Hematopoietic multipotent progenitor cell treated with erythropoietin and hydrocortisone succinate and interleukin-3 and kit ligand, for 15 days (in vitro differentiated cells): Measurements from ENCODE around the gene ERBB4.

Experiments used
- DNase-seq: peaks from one replicate; pipeline ENCODE4 v3.0.0-alpha.2; 2015; ENCODE audit warnings: low spot score

Gene ERBB4

DNA sequence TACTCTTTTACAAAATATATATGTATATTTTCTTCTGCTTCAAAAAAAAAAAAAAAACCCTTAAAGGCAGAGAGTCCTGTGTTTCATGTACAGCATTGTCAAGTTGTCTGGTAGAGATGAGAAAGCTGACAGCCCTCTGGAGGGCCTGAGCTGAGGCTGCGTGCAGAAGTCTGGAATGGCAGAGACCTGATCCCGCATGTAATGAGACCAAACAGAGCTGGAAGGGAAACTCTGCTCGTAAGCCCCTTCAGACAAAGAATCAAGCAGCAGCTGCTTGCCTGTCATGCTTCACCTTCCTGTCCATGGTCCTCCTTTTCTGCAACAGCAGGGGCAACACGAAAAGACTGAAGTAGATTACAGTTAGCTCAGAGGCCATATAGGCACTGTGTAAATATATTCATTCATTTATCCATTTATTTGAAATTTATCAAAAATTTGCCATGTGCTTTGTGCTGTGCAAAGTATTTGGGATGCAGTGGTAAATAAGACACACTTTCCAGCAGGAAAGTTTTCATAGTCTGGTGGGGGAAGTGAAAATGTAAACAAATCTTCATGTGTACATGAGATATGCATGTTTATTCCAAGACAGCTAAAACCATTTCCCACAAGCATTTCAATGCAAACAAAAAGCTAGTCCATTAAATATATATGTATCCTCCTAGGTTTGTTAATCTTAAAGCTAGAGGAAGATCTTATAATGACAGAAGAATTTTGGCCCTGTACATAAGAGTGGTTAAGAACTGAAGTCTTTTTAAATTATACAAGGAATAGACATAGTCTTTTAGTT lies 1069.5 kb downstream of the ERBB4 start:
- no peak for DNase-seq

DNA sequence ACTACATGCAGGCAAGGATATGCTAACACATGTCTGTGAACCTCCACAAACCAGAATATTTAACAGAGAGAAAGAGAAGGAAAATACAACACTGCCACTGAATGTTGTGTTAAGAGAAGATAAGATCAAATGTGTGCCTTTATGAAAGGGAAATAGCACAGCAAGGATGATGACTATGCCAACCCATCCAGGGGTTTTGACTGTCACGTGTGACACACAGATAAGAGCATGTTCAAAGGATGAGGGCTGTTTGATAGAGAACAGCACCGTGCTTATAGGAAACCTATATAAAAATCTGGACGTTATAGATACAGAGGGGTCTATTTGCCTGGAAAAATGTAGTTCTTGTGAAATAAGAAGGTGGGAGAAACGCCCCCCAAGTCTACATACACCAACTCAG lies 1070.4 kb downstream of the ERBB4 start:
- DNase-seq: no peak

DNA sequence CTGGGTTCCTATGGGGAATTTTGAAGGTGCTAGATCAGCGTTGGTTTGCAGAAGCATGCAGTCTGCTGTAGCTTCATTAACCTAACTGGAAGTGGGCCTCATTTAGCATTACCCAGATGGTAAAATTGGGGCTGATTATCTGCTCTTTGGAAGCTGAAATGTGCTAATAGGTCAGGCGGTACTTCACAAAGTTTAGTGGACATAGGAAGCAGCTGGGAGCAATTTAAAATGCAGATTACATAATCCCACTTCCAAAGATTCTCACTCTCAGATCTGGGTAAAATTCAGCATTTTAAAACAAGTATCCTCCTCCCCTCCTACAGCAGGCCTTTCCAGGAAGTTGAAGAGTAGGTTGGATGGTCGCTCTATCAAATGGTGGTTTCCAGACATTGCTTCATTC lies 1075.2 kb downstream of the ERBB4 start:
- DNase-seq: no peak

DNA sequence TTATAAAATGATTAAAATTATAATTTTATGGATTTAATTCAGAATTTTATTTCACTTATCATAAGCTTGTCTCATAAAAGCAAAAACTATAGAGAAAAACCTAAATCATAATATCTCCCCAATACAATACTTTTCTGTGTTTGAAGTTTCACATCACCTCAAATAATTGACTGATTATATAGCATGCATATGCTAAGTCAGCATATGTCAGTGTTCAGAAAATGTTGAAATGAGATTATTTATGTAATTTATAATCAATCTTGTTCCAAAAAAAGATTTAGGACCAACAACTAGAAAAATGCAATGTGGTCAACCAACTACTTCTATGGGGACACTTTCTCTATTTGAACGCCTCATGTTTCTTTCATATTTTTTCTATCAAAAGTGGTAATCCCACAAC lies 1079.6 kb downstream of the ERBB4 start:
- DNase-seq: no peak

DNA sequence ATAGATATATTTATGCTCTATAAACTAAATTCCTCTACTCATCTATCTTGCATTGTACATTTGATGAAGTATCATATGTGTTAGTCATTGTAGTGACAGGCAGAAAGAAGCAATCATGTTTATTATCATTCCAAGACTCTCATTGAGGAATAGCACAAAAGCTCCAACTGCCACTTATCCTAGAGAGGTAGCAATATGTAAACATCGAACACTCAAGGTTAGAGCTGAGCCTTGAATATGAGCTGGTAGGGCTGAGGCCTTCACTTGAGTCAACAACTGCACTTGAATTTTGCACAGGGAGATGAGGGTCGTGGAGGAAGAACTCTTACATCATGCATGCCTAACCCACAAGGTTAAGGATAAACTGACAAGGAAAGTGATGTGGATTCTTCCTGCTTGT lies 1081.3 kb downstream of the ERBB4 start:
- no peak for DNase-seq

- peak; percentile 22 for DNase-seq
These were observed 1083.3 kb downstream of the ERBB4 start for GRCh38 chr2:211455216-211455841.

GRCh38 chr2:211454679-211455078 lies 1083.9 kb downstream of the ERBB4 start:
- no peak for DNase-seq

DNA sequence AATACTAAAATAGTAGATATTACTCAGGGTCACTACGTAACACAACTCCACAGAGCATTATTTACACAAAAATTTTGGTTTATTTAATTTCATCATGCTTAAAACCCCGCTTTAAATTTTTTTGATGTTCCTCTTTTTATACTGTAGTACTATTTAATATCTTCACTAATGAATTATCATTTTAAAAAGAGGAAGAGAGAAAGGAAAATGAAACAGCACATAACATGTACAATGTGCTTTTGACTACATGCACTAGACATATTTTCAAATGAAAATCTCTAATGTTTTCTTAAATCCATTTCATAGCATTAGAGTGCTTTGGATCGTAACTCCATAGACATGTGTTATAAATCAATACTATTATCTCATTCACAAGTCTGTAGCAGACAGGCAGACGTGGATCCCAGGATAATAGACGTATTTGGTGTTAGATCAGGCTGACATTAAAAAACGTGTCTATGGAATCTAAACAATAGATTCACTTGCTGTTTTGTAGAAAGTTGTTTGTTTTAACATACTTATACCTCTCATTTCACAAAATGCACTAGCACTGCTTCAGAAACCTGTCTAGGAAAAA lies 1085.2 kb downstream of the ERBB4 start:
- no peak for DNase-seq

DNA sequence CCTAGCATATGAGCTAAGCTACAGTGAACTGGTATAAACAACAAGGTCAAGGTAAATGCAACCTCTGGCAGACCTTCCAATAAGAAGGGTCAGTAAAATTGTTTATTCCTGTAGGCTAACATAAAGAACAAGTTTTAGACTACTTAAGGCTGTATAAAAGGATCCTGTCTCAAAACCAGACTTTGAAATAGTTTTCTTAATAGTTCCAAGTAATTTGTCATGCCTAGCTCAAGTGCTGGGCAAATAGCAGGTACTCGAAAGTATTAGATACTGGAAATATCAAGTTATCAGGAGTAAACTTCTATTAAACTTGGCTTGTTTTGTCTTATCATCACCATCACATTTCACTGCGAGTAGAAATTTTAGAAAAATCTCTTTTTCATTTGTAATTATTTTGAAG lies 1087.0 kb downstream of the ERBB4 start:
- DNase-seq: no peak

DNA sequence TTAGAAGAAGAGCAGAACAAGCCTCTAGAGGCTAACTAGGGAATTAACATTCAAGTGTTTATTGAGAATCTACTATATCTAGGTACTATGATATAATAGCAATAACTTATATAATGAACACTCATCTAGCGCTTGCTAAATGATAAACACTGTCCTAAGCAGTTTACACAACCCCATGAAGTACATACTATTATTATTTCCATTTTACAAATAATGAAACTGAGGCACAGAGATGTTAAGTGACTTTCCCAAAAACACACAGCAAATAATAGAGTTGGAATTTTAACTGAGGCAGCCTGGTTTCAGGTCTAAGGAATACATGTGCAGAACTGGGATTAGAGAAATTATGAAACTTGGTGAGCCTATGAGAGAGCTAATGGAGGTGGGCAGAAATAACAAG lies 1088.8 kb downstream of the ERBB4 start:
- DNase-seq: no peak

DNA sequence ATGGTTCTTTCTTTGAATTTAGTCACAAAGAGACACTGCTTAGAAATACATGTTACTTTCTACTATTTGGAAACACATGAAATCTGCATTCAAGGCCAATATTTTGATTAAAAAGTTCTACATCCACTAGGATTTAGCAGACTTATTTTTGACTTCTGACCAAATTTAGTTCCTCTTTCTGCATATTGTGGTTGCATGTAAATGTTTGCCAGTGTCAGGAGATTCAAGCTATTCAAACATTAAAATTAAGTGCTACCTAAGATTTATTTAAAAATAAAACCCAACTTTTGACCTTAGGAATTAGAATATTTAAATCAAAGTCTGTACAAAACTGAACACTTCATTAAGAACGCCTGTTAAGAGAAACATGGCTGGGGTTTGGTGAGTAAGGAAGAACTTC lies 1091.1 kb downstream of the ERBB4 start:
- no peak for DNase-seq

DNA sequence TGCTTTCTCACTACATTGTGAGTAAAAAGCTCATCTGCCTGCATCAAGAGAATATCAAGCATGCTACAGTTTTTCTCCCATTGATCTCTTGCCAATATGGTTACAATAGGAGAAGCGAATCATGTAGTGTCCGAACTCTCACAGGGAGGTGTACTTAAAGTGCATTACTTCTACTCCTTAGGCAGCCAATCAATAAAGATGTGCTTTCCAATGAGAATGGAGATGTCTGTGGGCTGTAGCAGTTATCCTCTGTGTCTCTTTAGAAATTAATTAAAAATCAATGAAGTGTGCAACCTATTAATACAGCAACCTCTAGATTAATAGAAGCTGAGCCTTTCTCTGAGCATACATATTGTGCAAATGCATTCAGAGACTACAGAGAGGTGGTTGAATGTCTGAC lies 1098.5 kb downstream of the ERBB4 start:
- no peak for DNase-seq

DNA sequence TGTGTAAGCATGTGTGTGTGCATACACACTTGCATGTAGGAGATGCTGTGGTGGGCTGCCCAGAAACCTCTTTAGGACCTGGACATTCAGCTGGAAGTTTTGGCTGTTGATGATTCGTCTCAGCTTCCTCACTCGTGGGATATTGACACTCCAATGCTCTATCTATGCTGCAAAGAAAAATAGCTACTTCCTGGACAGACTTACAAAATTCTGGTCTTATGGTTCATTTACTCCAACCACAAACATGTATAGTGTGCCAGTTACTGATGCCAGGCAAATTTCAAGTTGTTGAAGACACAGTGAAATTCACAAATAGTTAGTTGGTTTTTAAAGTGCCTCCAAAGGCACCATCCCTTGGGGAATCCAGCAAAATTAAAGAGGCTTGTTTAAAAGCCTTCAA lies 1099.6 kb downstream of the ERBB4 start:
- DNase-seq: no peak

GRCh38 chr2:211437396-211437795 lies 1101.2 kb downstream of the ERBB4 start:
- DNase-seq: no peak

DNA sequence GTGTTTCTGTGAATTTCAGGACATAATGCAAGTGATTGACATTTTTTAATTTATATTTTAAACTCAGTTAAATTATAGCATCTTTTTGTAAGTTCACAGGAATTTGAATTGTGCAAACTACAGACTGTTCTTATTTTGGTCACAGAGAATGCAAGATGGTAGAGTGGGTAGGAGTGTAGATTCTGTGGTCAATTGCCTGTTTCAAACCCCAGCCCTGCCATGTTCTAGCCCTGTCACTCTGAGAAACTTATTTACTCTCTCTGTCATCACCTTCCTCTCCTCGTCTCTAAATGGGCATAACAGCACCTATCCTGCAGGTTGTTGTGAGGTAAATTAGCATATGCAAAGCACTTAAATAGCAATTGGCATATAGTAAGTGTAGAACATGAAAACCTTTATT lies 1102.4 kb downstream of the ERBB4 start:
- no peak for DNase-seq

DNA sequence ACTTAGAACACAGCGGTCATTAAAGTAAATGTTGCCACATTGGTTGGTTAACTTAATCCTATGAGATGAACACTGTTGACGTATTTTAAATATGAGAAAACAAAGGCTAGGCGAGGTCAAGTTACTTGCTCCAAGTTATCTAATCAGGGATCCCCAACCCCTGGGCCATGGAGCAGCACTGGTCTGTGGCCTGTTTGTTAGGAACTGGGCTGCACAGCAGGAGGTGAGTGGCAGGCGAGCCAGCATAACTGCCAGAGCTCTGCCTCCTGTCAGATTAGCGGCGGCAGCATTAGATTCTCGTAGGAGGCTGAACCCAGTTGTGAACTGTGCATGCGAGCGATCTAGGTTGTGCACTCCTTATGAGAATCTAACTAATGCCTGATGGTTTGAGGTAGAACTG lies 1103.3 kb downstream of the ERBB4 start:
- no peak for DNase-seq

DNA sequence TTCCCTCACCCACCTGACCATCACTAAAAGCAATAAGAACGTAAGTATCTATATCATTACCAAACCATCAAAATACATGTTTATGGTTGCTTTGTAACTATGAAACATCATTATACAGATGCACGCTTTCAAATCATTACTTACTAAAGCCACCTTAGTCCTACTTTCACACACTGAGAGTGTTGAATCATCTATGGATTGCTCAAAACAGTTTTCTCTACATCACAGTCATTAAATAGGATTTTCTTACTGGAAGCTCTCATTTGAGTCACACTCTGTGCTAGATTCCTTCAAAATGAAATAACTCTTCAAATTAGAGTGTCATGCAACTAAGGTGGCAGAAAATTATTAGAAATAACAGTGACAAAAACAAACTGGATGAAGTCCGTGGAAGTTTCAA lies 1103.8 kb downstream of the ERBB4 start:
- DNase-seq: no peak

- no peak for DNase-seq
These were observed 1109.2 kb downstream of the ERBB4 start for GRCh38 chr2:211429256-211429920.

GRCh38 chr2:211426240-211426639 lies 1112.4 kb downstream of the ERBB4 start:
- no peak for DNase-seq

DNA sequence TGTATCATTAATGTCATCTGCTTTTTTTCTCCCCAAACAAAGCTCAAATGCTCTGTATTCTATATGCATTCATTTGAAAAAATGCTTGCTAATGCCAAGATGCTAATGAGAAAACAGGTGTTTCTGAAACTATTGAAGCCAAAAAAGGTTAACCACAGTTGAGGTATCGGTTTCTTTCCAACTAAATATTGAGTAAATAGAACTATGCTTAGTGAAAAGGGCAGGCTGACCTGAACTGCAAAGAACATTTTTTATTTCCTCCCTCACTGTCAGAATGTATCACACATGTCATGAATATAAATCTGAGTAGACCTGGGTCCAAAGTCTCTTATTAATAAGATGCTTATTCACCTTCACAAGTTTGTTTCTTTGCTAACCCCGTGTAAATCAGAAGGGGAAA lies 1115.6 kb downstream of the ERBB4 start:
- DNase-seq: no peak

DNA sequence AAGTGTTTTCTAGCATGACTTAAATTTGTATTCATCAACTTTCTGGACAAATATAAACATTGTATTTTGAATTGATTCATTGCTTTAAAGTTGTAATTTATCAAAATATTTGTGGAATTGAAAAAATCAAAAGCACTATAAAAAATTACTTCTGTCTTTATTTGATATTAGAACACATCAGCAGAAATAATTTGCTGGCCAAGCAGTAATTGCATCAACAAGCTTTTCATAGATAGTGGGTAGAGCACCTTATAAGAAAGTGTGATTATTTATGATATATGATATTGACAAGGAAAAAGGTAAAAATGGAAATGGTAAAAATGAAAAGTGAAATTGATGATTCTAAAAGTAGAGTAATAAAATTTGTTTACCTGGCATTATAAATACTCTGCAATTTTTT lies 1121.1 kb downstream of the ERBB4 start:
- DNase-seq: no peak

DNA sequence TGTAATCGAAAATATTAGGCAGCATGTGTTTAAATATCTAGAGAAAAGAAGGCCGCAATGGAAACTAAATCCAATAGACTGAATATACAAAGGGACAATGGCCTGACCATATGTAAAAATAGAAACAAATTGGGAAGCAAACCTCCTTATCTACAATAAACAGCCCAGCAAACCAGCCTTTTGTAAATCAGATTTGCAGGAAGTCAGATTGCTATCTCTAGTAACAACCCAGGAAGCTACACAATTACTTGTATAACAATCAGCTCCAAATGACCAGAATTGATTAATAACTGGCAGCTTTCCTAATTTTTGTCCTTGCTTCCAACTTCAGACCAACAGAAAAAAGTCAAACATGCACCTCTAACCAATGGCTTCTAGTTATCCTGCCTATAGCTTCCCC lies 1122.2 kb downstream of the ERBB4 start:
- DNase-seq: no peak

DNA sequence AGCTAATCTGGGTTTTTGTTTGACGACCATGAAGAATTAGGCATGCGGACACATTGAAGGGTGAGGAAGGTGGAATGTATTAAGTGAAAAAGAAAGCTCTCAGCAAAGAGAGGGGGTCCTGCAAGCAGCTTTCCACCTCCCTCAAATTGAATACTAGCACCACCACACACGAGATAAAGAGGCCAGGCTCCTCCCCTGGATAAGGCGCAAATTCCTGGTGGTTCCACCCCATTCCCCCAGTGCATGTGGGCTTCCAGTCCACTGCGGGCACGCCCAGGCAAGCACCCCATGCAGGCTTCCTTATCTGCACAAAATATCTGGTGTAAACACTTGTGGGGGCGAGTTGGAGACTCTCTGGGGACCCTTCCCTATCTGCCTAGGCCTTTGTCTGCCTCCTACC lies 1124.9 kb downstream of the ERBB4 start:
- DNase-seq: no peak
